ENCODE data around the gene APLP2.

Gene APLP2

GRCh38 chr11:130177782-130178181 lies 108.1 kb downstream of the APLP2 start:
- no peak overlapping the region for H3K27ac ChIP-seq
- no peak overlapping the region for H3K4me3 ChIP-seq
- no peak for TF ChIP-seq CTCF (IDR thresholded peaks at IDR 0.05)
- DNase-seq (ENCODE audit: low spot score), result no peak

- no peak overlapping the region for H3K4me3 ChIP-seq
- H3K27ac ChIP-seq, result no peak overlapping the region
- no peak for TF ChIP-seq CTCF (IDR thresholded peaks at IDR 0.05)
- no peak for DNase-seq (ENCODE audit: low spot score)
Measured at GRCh38 chr11:130178441-130179339, 109.0 kb downstream of the APLP2 start.

- no peak for TF ChIP-seq CTCF (IDR thresholded peaks at IDR 0.05)
- DNase-seq (ENCODE audit: low spot score), result no peak
- no peak overlapping the region for H3K4me3 ChIP-seq
- peak overlapping the region in 1 of 2 donors; percentile 45 for H3K27ac ChIP-seq
Measured at GRCh38 chr11:130179396-130180306, 110.0 kb downstream of the APLP2 start.

- no peak for DNase-seq (ENCODE audit: low spot score)
- peak overlapping the region in 1 of 2 donors; percentile 54 for H3K27ac ChIP-seq
- no peak overlapping the region for H3K4me3 ChIP-seq
- no peak for TF ChIP-seq CTCF (IDR thresholded peaks at IDR 0.05)
Measured at GRCh38 chr11:130180491-130180890, 110.8 kb downstream of the APLP2 start.

- peak overlapping the region in 1 of 2 donors; percentile 54 for H3K27ac ChIP-seq
- no peak overlapping the region for H3K4me3 ChIP-seq
- no peak for DNase-seq (ENCODE audit: low spot score)
- no peak for TF ChIP-seq CTCF (IDR thresholded peaks at IDR 0.05)
Measured at GRCh38 chr11:130180896-130181294, 111.2 kb downstream of the APLP2 start.

GRCh38 chr11:130181295-130182272 lies 111.9 kb downstream of the APLP2 start:
- no peak for DNase-seq (ENCODE audit: low spot score)
- Histone ChIP-seq H3K27ac (peak overlapping the region in 1 of 2 donors; percentile 54), H3K4me3 (no peak overlapping the region)
- TF ChIP-seq CTCF (IDR thresholded peaks at IDR 0.05), result no peak
